Kidney capillary endothelial cell (primary cell): Measurements from ENCODE around the gene ASXL3.
A peak's percentile ranks its signal among the peaks of the same experiment; 100 is the strongest.

Experiments used
- DNase-seq: peaks from one replicate; pipeline ENCODE4 v3.0.0-alpha.2; 2018; ENCODE audit warnings: low spot score

The ASXL3 gene

DNA sequence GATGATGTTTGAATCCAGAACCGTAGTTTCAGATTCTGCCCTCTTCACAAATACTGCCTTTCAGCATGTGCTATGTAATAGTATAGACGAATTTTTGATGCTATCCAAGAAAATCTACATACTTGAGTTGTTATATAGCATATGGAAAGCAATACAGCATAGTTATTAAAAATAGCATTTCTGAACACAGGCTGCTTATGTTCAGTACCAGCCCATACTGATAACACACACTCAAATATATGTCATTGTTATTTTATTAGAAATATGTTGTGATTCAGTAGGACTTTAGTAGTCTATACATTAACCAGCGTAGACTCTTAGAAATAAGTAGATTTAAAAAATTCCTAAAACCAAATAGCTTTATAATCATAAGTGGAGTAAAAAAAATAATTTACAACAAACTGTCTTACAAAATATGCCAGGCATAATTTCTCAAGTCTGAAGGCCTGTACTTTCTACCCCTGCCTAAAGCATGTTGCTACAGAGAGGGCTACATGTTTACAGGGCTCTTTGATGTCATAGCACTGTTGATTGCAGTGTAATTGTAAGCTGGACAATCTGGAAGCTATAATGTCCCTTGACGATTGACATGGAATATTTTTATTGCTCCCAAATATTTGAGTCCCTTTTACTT is 86.3 kb downstream of the ASXL3 start:
- DNase-seq, result no peak

DNA sequence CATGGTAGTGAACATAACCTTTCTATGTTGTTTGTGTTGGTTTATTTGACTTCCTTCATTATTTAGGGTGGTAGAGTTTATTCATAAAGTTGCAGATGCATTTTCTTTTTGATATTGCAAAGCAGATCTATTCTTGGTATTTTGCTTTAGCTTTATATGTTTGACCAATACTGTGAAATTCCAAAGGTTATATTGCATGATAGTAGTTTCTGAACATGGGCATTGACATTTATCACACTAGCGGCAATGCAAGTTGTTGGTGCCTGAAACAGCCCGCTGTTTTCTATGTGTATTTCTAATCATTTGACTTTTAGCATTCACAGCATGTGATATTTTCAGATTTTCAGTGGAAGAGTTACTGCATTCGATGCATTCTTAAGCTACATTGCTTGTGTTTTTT is 87.2 kb downstream of the ASXL3 start:
- no peak for DNase-seq

DNA sequence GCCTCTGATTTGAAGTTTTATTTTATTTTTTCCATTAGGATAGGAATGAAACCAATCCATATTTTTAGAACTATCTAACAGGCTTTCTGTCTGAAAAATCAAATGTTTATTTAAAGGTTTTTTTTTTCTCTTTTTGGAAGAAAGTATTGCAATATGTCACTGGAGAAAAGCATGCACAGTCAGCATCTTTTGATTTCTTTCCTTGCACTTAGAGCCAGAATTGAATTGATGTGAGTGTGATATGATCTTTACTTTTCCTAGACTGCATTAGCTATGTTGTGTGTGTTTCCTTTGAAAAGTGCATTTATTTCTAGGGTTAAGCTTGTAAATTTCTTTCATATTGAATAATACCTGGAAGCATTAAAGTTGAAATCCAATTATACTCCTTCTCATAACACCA is 87.6 kb downstream of the ASXL3 start:
- DNase-seq, result no peak

DNA sequence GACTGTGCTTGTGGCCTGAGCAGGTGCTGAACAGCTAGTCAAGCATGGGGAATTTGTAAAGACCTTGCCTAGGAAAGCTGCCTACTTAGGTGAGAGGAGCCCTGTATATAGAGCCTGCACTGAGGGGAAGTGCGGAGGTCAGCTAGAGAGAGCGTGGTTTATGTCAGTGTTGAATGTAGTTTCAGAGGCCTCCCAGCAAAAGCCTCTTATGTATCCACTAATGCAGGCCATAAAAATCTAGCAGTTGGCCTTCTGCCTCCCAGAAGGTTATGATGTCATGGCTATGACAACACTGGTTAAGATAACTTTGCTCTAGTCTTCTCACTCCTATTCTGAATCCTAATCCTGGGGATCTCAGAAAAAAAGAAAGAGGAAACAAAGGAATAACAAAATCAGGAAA is 88.9 kb downstream of the ASXL3 start:
- no peak for DNase-seq

DNA sequence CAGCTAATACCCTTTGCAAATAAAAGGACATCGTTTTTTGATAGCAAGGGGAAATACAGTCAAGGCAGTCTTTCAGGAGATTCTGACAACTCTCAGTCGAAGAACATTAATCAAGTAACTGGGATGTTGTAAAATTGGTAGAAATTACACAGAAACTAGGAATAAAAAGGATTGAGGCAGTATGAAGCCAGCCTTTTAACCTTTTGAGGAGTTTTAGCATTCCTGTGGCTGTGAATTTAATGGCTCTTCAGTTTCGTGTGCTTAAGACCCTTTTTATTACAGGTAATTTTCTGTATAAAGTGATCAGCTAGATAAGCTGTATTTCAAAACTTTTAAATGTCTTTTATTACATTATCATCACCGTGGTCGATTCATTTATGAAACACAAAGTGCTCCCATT is 91.6 kb downstream of the ASXL3 start:
- no peak for DNase-seq

DNA sequence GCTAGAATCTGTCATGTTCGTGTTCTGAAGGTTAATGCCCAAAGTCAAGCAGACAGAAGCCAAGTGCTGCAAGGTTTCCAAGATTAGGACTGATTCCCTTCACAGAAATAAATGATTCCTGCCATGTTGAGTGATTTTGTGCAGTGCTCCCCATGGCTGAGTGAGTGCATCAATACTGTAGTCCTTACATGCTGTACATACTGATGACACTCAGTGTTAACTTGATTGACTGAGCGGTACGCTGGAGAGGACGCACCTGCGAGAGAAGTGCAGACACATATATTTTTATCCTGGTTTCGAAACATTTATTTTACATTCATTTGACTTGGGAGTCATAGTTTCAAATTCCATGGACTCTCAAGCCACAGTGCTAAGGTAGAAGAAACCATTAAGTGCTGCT is 92.0 kb downstream of the ASXL3 start:
- no peak for DNase-seq

DNA sequence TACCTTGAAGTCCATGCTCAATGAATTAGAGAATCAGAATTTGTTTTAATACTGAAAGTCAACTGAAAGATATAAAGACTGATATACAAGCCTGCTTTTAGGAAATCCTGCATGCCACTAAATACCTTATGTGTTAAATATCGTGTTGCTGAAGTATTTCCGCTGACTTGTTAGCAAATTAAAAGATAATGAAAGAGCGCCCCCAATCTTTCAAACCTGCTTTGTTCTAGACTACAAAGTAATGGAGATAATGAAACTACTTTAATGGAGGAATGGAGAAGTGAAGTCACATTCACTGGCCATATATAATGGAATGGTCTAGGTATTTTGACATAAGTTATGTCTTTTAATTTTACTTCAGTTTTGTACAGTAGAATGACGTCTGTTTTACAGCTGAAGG is 95.7 kb downstream of the ASXL3 start:
- DNase-seq, result no peak

DNA sequence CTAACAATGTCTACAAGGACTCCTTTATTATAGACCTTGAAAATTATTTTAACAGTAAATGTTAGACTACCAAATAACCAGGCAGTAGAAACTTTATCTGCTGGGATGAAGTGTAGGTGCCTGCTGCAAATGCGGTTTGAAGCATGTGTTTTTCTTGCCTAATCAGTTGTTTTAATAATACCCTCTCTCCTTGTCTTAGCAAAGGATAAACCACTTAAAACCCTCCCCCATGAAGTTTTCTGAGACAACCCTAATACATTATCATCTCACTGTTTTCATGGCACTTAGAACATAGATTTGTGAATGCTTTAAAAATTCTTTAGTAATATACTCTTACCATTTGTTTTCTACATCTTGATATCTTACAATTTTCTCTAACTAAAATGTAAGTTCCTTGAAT is 98.6 kb downstream of the ASXL3 start:
- no peak for DNase-seq

DNA sequence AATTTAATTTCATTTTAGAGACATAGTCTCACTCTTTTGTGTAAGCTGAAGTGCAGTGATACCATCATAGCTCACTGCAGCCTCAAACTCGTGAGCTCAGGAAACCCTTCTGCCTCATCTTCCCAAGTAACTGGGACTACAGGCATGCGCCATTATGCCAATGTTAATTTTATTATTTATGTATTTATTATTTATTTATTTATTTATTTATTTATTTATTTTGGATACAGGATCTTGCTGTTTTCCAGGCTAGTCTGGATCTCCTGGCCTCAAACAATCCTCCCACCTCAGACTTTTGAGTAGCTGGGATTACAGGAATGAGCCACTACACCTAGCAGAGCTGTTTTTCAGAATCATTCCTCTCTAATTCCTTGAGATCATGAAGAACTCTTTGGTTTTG is 99.9 kb downstream of the ASXL3 start:
- no peak for DNase-seq

DNA sequence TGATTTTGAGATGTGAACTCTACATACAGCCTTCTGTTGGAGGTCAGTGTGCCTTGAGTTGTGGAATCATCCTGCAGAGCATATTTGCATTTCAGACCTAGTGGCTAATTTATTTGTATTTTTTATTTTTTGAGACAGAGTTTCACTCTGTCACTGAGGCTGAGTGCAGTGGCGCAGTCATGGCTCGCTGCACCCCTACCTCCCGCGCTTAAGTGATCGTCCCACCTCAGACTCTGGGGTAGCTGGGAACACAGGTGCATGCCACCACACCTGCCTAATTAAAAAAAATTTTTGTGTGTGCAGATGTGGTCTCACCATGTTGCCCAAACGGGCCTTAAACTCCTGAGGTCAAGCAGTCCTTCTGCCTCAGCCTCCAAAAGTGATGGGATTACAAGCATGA is 104.4 kb downstream of the ASXL3 start:
- DNase-seq, result no peak

DNA sequence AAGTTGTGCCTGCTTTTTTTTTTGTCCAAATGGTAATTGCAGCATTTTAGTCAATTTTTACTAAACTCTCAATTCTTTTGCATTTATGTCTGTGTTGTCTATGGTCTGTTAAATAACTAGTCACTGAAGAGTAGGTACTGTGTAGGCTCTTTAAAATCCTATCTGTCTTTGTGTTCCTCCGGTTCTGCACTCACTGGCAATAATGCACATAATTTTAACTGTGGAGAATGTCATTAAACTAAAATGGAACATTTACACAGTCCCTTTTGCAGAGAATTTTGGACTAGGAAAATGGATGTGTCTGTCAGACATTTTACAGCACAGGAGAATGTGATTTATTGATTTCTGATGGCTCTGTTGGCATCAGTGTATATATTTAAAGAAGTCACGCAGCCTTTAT is 116.6 kb downstream of the ASXL3 start:
- no peak for DNase-seq

DNA sequence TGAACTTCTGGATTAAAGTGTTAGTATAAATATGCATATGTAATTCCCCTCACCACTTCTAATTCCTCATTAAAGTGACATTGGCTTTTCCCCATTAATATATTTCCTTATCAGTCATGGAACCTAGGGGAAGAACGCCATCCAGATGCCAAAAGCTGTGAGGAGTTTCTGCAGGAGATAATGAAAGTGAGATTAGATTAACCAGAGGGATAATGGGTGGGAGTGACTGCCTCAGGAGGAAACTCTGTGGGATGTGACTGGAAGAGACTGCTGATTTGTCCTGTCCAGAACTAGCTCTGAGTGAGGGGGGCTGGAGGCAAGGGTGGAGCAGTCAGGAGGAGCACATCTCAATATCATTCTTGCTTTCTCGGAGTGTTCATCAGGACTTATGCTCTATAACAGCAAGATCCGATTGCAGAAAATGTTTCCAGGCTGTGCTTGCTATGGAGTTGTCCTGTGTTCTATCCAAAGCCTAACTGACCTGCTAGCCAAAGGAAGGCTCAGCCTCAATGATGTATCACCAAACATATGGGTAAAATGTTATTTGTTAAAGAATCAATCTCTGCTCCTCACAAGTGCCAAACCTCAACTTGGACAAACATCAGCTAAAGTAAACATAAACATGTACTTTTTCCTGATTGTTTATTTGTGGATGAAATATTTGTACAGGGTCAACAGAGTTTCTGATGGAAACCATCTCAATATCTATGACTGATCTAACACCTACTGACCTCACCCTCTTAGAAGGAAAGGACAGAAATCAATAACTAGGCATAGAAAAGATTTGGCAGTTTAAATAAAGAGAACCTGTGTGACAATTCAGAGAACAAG is 118.5 kb downstream of the ASXL3 start:
- DNase-seq, result no peak

DNA sequence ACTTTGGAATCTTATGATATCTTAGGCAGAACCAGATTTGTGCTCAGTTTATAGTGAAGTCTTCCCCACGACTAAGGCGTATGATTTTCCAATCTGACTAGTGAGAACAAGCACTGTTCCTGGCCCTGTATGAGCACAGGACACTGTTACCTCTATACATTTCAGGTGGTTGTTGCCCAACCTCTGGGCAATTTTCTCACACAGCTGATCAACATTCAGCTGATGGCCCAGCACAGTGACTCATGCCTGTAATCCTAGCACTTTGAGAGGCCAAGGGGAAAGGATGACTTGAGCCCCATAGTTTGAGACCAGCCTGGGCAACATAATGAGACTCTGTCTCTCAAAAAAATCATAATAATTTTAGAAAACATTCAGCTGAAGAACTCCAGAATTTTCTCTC is 119.5 kb downstream of the ASXL3 start:
- DNase-seq, result no peak

DNA sequence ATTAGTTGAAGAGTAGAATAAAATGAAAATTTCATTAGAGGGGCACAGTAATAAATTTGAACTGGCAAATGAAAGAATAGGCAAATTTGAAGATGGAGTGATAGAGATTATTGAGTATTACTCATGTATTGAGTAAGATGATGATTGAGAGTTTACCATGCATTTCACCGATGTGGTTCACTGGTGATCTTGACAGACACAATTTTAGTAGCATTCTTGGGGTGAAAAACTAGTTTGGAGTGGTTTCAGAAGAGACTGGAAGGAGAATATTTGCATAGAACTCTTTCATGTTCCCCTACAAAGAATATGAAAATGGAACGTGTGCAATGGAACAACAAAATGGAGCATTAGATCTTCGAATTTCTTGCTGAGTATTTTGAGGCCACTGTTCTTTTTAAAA is 121.4 kb downstream of the ASXL3 start:
- DNase-seq, result no peak

DNA sequence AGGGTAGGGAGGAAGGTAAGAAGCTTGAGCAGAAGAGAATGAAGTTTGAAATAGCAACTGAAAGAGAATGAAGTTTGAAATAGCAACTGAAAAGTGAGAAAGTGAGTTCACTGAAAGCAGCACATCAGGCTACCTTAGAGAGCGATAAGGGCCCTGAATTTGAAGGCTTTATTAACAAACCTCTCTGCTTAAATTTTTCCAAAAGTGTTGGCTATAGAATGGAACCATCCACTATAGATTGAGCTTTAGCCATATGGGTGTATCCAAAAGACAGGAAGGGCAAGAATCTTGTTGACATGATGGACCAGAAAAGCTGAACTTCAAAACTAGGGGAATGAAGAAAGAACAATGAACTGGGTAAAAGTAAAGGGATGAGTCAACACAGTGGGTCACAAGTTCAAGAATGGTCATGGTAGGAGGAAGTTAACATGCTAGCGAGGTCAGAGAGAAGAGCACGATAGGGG is 122.5 kb downstream of the ASXL3 start:
- DNase-seq, result peak; percentile 8

DNA sequence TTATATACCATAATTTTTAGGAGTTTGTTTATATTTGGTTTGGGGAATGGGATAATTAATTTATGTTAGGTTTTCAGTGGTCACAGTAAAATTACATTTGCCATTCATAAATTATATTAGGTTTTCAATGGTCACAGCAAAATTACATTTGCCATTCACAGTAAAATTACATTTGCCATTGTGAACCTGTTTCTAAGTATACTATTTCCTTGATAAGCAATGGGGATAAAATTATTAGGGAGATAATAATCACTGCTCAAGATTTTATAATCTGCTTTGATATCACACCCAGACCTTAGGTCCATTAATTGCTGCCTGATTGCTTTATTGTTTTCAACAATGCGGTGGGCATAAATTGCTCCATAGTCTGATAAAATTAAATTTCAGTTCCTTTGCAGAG is 124.6 kb downstream of the ASXL3 start:
- no peak for DNase-seq

DNA sequence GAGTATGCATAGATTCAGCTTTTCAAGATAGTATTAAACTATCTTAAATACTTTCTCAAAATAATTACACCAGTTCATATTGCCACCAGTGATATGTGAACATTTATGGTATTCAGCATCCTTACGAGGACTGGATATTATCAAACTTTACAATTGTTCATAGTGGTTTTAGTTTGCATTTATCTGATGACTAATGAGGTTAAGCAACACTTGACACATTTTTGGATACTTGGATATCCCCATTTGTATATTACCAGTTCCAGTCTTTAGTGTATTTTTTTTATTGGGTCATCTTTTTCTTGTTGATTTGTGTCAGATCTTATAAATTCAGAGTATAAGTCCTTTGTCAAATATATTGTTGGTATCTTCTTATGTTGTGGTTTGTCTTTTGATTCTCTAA is 128.4 kb downstream of the ASXL3 start:
- no peak for DNase-seq

DNA sequence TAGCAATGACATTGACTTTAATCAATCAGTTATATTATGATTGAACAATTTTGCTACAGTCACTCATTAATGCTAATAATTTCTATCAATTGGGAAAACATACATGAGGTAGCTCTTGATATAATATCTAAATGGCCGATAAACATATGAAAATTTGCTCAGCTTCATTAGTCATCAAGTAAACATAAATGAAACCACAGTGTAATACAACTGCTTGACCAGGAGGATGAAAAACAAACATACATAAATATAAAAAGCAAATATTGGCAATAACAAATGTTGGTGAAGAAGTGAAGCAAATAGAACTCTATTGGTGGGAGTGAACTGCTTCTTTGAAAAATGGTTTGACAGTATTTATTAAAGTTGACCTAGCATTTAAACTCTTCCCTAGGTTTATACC is 130.9 kb downstream of the ASXL3 start:
- no peak for DNase-seq

DNA sequence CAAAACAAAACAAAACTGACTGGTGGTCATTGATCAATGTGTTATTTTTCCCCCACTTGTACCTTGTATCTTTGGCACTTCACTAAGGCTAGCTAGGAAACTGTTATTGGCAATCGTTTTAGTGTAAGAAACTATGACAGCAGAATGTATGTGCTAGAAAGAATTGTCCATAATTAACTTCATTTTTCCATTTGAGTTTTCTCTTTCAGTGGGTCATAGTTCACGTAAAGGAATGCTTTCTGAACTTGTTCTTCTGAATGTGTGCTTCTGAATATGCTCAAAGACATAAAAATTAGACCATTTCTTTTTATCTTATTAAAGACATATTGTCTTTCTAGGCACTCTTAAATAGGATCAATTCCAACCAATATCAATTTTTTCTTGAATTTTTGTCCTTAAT is 132.2 kb downstream of the ASXL3 start:
- no peak for DNase-seq

DNA sequence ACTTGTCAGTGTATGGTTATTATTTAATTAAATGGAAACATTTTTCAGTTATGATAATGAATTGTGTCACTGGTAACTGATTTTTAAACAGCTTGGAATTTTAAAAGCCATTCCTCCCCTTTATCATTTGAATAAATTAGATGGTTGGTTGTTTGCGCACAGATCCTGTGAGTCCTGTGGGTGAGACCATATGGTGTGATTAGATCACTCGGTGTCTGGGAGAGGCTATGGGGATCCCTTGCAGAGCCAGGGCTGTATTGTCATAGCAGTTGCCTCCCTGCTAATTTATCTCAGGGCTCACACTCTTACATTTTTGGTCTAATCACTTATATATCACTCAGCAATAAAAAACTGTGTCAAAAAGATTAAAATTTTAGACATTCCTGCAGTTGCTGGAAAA is 133.5 kb downstream of the ASXL3 start:
- no peak for DNase-seq

DNA sequence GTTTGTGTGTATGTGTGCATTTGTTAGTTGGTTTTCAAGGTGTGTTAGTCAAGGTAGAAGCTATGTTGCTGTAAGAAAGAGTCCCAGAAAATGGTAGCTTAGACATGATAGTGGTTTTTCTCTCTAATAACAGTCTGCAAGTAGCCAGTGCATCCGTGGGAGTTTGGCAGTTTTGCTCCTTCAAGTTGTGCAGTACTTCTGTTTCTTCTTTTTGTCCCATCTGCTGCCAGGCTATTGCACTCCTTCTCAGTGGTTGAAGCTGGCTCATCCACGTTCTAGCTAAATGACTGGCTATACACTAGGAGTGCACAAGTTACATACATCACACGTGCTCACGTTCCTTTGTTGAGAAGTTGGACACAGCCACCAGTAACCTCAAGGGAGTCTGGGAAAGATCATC is 134.7 kb downstream of the ASXL3 start:
- no peak for DNase-seq

DNA sequence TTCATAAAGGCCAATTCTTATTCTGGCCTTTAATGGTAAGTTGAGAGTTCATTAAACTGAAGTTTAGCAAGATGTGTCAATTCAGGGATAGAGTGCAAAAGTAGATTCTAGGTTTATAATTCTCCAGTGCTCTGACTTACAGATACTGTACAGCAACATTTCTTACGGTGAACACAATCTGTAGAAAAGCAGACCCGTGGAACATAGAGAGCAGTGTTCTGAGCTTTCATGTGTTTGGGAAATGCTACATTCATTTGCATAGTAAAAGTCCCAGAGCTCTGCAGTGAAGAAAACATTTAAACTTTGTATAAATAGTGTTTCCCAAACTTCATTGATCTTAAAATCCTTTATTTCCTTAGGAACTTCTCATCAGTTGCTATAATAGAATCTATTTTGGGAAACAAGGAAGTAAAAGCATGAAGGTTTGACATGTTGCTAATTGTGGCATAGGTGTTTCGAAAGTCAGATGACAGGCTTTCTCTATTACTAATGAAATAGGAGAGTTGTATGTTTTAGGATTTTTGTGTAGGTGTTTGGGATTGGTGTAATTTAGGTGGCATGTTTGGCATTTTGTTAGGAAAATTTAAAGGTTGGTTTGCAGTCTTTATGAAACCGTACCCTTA is 138.2 kb downstream of the ASXL3 start:
- DNase-seq, result no peak

DNA sequence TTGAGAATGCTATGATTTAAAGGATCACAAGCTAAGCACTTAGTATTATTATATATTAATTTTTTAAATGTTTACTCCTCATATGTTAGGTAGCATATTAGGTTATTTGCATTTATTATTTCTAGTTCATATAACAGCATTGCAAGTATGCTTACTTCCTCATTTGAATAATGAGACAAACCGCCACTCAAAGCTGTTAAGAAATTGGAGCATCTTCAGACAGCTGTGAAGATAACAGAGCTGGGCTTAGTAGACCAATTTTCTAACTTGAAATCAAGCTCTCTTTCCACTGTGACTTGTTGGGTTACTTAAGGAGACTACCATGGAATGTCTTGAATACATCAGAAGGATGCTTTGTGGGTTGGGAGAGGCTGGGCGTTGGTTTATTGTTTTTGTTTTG is 139.3 kb downstream of the ASXL3 start:
- no peak for DNase-seq
